ENCODE measurements around the gene RMND5B.

- TF ChIP-seq, protein P1, sequence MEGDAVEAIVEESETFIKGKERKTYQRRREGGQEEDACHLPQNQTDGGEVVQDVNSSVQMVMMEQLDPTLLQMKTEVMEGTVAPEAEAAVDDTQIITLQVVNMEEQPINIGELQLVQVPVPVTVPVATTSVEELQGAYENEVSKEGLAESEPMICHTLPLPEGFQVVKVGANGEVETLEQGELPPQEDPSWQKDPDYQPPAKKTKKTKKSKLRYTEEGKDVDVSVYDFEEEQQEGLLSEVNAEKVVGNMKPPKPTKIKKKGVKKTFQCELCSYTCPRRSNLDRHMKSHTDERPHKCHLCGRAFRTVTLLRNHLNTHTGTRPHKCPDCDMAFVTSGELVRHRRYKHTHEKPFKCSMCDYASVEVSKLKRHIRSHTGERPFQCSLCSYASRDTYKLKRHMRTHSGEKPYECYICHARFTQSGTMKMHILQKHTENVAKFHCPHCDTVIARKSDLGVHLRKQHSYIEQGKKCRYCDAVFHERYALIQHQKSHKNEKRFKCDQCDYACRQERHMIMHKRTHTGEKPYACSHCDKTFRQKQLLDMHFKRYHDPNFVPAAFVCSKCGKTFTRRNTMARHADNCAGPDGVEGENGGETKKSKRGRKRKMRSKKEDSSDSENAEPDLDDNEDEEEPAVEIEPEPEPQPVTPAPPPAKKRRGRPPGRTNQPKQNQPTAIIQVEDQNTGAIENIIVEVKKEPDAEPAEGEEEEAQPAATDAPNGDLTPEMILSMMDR (conservative IDR thresholded peaks at IDR 0.05) = no peak
- TF ChIP-seq ZFX (IDR thresholded peaks at IDR 0.05) = no peak
Observed at GRCh38 chr5:178104492-178104891, 26.3 kb upstream of the RMND5B start.
